ENCODE measurements around the gene ZNF649.

GRCh38 chr19:51903192-51903591 lies 1.6 kb downstream of the ZNF649 start:
- TF ChIP-seq POLR2AphosphoS5 (IDR thresholded peaks at IDR 0.05; ENCODE audit: borderline replicate concordance, low read depth, low read length) (no peak), EZH2 (IDR thresholded peaks at IDR 0.05) (no peak)

Measured in SK-N-MC (cell line).